ENCODE data around the gene GRIP2. TPM values are rescaled to one million over a fixed set of nuclear protein-coding genes. Genes with fewer than 3 reads are reported as not detected.

GRIP2 gene
- total and polyA plus RNA-seq, 2 donors (not counting 3 experiments of a cell fraction or from before 2014, with no cell fraction given), result not detected

- no peak overlapping the region for H3K4me2 ChIP-seq (ENCODE audit: insufficient read depth, low read length)
- no peak for TF ChIP-seq FOS (IDR thresholded peaks at IDR 0.05; ENCODE audit: borderline replicate concordance, insufficient read depth, low read length)
- TF ChIP-seq EZH2 (IDR thresholded peaks at IDR 0.05; ENCODE audit: borderline replicate concordance, low read depth, low read length, severe bottlenecking), result no peak
- TF ChIP-seq JUN (IDR thresholded peaks at IDR 0.05; ENCODE audit: borderline replicate concordance, insufficient read depth, insufficient read length, low read depth), result no peak
- TF ChIP-seq POLR2AphosphoS5 (IDR thresholded peaks at IDR 0.05; ENCODE audit: insufficient read depth, low read depth, low read length), result no peak
- no peak for TF ChIP-seq POLR2A (IDR thresholded peaks at IDR 0.05; ENCODE audit: low read depth, low read length)
- TF ChIP-seq MAX (IDR thresholded peaks at IDR 0.05; ENCODE audit: insufficient read depth, insufficient read length), result no peak
- no peak for TF ChIP-seq GATA2 (IDR thresholded peaks at IDR 0.05; ENCODE audit: insufficient read depth, insufficient read length, low read depth, low read length)
- no peak for TF ChIP-seq CTCF (IDR thresholded peaks at IDR 0.05; ENCODE audit: extremely low read depth in 1 of 2, insufficient read depth in 1 of 2, low read depth in 1 of 2, low read length in 2 of 2)
- no peak for TF ChIP-seq MYC (IDR thresholded peaks at IDR 0.05; ENCODE audit: low read depth, low read length)
- no peaks in the 10 kb centered on the region for H3K79me2 ChIP-seq (ENCODE audit: control insufficient read depth, insufficient read depth, low read length)
- dilution Hi-C loops (cut with MboI; ENCODE audit: extremely low pct_ligation_motif_present, low sequenced_read_pairs), result no loop called here
- CTCF ChIA-PET, result interaction anchor here (1.3 to 1.4 kb wide), 2 partner anchors 13 to 323 kb away, joined by 3 to 5 read pairs; no protein-coding TSS in a partner anchor
- DNase-seq (ENCODE audit: low read depth, low spot score) (no peak), FAIRE-seq (no peak)
- POLR2A ChIA-PET, result no interaction called here
- H3K27me3 ChIP-seq (ENCODE audit: control insufficient read depth in 2 of 2, insufficient read depth in 2 of 2, low read length in 2 of 2), result peaks cover 1 to 4% of the 10 kb centered on the region in 2 experiments
- H3K4me1 ChIP-seq (ENCODE audit: control insufficient read depth, extremely low read depth, insufficient read depth, low read length), result no peaks in the 10 kb centered on the region
- H3K9ac ChIP-seq (replicated peaks; ENCODE audit: extremely low read depth, insufficient read depth, low read length), result no peak overlapping the region
- no TSS peak for BruUV-seq (replicated peaks)
- no peaks in the 10 kb centered on the region for H4K20me1 ChIP-seq (replicated peaks; ENCODE audit: control insufficient read depth, extremely low read depth, insufficient read depth, low read length)
- H2AFZ ChIP-seq (ENCODE audit: low read depth, low read length), result no peak overlapping the region
- no peaks in the 10 kb centered on the region for H3K36me3 ChIP-seq (ENCODE audit: control insufficient read depth in 2 of 2, extremely low read depth in 1 of 2, insufficient read depth in 2 of 2, low read length in 2 of 2)
- no peak overlapping the region for H3K27ac ChIP-seq (ENCODE audit: insufficient read depth, low read depth, low read length)
- H3K9me3 ChIP-seq (replicated peaks; ENCODE audit: control insufficient read depth, insufficient read depth, low read length), result no peaks in the 10 kb centered on the region
- intact Hi-C loops (cut with micrococcal nuclease), result no loop called here
- H3K9me1 ChIP-seq (replicated peaks; ENCODE audit: control insufficient read depth, extremely low read depth, insufficient read depth, low read length), result no peaks in the 10 kb centered on the region
- H3K4me3 ChIP-seq (replicated peaks in 1 of 3; ENCODE audit: insufficient read depth in 1 of 3, low read depth in 1 of 3, low read length in 3 of 3), result no peak overlapping the region
Observed at GRCh38 chr3:14525685-14526631, 14.2 kb downstream of the GRIP2 start.

All from endothelial cell of umbilical vein (primary cell).